MM.1S (cell line): ENCODE measurements around the gene CWC15.
"Not testable (repeated sequence)": the region's sequence is repeated elsewhere in the genome, so short reads cannot be mapped to it uniquely, and the experiment has no call there.

Experiments
- DNase-seq: peaks from one replicate; pipeline ENCODE4 v3.0.0-alpha.2; 2015
- H2AFZ ChIP-seq: fragments of 300-600 bp; sonication (generic); 2 replicates; pipeline ENCODE4 v1.6.0; 2016; ENCODE audit warnings: antibody characterized with exemption, low read length
- H3F3A ChIP-seq: fragments of 300-600 bp; sonication (generic); 2 replicates; pipeline ENCODE4 v1.6.1; 2016; ENCODE audit warnings: mild to moderate bottlenecking, antibody characterized with exemption, low read length, moderate library complexity, mixed read lengths; ENCODE audit not compliant: insufficient read depth
- H3K27ac ChIP-seq: fragments of 300-600 bp; sonication (generic); 2 replicates; pipeline ENCODE4 v1.5.1; 2016; ENCODE audit warnings: mild to moderate bottlenecking, low read length
- H3K27me3 ChIP-seq: fragments of 300-600 bp; sonication (generic); replicated peaks from 2 replicates; pipeline ENCODE4 v1.6.0; 2016; ENCODE audit warnings: low read length; ENCODE audit not compliant: insufficient read depth
- H3K36me3 ChIP-seq: fragments of 300-600 bp; sonication (generic); replicated peaks from 2 replicates; pipeline ENCODE4 v1.6.1; 2016; ENCODE audit warnings: mild to moderate bottlenecking, low read length, mixed read lengths; ENCODE audit not compliant: insufficient read depth
- H3K4me1 ChIP-seq: fragments of 300-600 bp; sonication (generic); 2 replicates; pipeline ENCODE4 v1.6.1; 2016; ENCODE audit warnings: low read length, mixed read lengths
- H3K4me2 ChIP-seq: fragments of 300-600 bp; sonication (generic); 2 replicates; pipeline ENCODE4 v1.6.0; 2016; ENCODE audit warnings: low read depth, low read length
- H3K4me3 ChIP-seq: fragments of 300-600 bp; sonication (generic); 2 replicates; pipeline ENCODE4 v1.5.1; 2016; ENCODE audit warnings: low read length, mixed read lengths
- H3K79me2 ChIP-seq: fragments of 300-600 bp; sonication (generic); 2 replicates; pipeline ENCODE4 v1.6.1; 2016; ENCODE audit warnings: mixed run types, low read length, mixed read lengths
- H3K9ac ChIP-seq: fragments of 300-600 bp; sonication (generic); 2 replicates; pipeline ENCODE4 v1.6.1; 2016; ENCODE audit warnings: low read length, mixed read lengths
- H3K9me2 ChIP-seq: fragments of 300-600 bp; sonication (generic); replicated peaks from 2 replicates; pipeline ENCODE4 v1.6.1; 2016; ENCODE audit warnings: mild to moderate bottlenecking, low read length, mixed read lengths; ENCODE audit not compliant: insufficient read depth
- H3K9me3 ChIP-seq: fragments of 300-600 bp; sonication (generic); replicated peaks from 2 replicates; pipeline ENCODE4 v1.6.1; 2016; ENCODE audit warnings: mild to moderate bottlenecking, low read length, mixed read lengths; ENCODE audit not compliant: insufficient read depth
- H4K20me1 ChIP-seq: fragments of 300-600 bp; sonication (generic); 2 replicates; pipeline ENCODE4 v1.6.1; 2016; ENCODE audit warnings: mild to moderate bottlenecking, low read length, moderate library complexity, mixed read lengths; ENCODE audit not compliant: insufficient read depth
- CTCF ChIP-seq: fragments of 300-600 bp; sonication (generic); IDR thresholded peaks from 2 replicates; pipeline ENCODE4 v1.5.1; 2016; ENCODE audit warnings: antibody characterized with exemption, low read length, mixed read lengths
- EZH2 ChIP-seq: fragments of 300-600 bp; sonication (generic); optimal IDR thresholded peaks from 2 replicates; pipeline ENCODE3; 2017; ENCODE audit warnings: low read depth, mild to moderate bottlenecking, antibody characterized with exemption, low read length, mixed read lengths
- EZH2phosphoT487 ChIP-seq: fragments of 300-600 bp; sonication (generic); IDR thresholded peaks from 2 replicates; pipeline ENCODE4 v1.6.1; 2018; ENCODE audit warnings: antibody characterized with exemption, low read length

The CWC15 gene

DNA sequence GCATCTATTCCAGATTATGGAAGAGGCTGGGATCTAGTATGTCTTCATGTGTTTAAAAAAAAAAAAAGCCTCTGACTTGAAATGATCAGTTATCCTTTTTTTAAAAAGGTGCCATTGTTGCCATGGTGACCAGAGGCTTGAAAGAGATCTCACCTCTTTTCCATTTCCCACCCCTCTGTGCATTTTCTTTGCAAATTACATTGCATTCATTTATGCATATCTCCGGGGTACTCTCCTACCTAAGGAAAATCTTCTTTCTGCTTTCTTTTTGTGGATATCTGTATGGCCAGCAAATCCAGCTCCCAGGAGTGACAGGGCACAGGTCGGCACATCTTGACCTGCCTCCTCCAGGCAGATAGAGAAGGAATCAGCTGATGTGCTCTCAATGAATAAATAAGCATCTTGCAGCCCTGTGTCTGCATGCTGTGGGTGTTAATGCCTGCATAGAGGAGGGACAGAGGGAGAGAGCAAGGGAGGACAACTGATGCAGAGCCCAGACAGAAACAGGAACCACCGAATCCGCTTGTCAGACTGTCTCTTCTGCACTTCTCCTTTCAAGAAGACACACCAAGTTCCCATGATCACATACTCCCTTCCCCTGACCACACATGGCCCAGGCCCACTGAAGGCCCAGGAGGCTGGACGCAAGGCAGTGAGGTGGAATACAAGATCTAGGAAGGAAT lies 50.9 kb downstream of the CWC15 start:
- H3K9ac ChIP-seq: no peak overlapping the region
- H3K4me3 ChIP-seq: no peak overlapping the region
- no peak for DNase-seq
- TF ChIP-seq EZH2 (no peak), EZH2phosphoT487 (no peak), CTCF (no peak)
- no peaks in the 10 kb centered on the region for H3K79me2 ChIP-seq
- H2AFZ ChIP-seq: no peak overlapping the region
- H3K27ac ChIP-seq: no peak overlapping the region
- H3K4me1 ChIP-seq: no peaks in the 10 kb centered on the region
- no peaks in the 10 kb centered on the region for H3K9me3 ChIP-seq
- H3K27me3 ChIP-seq: no peaks in the 10 kb centered on the region
- H3K9me2 ChIP-seq: no peaks in the 10 kb centered on the region
- no peaks in the 10 kb centered on the region for H3F3A ChIP-seq
- H4K20me1 ChIP-seq: no peaks in the 10 kb centered on the region
- no peaks in the 10 kb centered on the region for H3K36me3 ChIP-seq
- H3K4me2 ChIP-seq: no peak overlapping the region

DNA sequence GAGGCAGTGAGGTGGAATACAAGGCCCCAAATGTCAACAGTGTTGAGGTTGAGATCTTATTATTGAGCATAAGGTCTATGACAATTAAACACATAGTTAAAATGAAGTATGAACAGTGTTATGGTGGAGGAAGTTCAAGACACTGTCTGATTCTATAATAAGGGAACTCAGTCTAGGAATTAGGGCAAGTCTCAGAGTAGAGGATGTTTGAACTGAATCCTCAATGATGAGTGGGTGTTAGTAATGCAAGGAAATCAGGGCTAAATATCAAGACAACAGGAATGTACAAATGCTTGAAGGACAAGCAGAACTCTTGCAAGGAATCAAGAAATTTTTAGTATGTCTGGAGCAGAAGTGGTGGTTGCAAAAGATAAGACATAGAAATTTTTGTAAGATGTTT lies 53.0 kb downstream of the CWC15 start:
- Histone ChIP-seq H3K9me2 (no peaks in the 10 kb centered on the region), H3K9ac (no peak overlapping the region), H4K20me1 (no peaks in the 10 kb centered on the region), H3K79me2 (no peaks in the 10 kb centered on the region), H3K4me3 (no peak overlapping the region), H3K27me3 (no peaks in the 10 kb centered on the region), H3K9me3 (no peaks in the 10 kb centered on the region), H3K27ac (no peak overlapping the region), H3F3A (no peaks in the 10 kb centered on the region), H3K36me3 (no peaks in the 10 kb centered on the region), H3K4me2 (no peak overlapping the region), H2AFZ (no peak overlapping the region), H3K4me1 (no peaks in the 10 kb centered on the region)
- no peak for TF ChIP-seq EZH2
- TF ChIP-seq CTCF: no peak
- no peak for TF ChIP-seq EZH2phosphoT487
- DNase-seq: no peak

DNA sequence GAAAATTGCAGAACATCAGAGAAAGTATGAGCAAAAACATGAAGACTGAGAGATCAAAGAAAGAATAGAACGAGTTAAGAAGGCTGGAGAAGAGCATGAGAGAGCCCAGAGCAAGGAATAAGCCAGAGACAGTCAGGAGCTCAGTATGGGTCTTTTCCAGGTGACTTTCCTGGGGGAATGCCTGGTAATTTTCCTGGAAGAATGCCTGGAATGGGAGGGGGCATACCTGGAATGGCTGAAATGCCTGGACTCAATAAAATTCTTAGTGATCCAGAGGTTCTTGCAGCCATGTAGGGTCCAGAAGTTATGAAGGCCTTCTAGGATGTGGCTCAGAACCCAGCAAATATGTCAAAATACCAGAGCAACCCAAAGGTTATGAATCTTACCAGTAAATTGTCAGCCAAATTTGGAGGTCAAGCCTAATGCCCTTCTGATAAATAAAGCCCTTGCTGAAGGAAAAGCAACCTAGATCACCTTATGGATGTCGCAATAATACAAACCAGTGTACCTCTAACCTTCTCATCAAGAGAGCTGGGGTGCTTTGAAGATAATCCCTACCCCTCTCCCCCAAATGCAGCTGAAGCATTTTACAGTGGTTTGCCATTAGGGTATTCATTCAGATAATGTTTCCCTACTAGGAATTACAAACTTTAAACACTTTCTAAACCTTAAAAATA lies 59.5 kb downstream of the CWC15 start:
- H2AFZ ChIP-seq, H3K4me2 ChIP-seq: not testable (repeated sequence)

DNA sequence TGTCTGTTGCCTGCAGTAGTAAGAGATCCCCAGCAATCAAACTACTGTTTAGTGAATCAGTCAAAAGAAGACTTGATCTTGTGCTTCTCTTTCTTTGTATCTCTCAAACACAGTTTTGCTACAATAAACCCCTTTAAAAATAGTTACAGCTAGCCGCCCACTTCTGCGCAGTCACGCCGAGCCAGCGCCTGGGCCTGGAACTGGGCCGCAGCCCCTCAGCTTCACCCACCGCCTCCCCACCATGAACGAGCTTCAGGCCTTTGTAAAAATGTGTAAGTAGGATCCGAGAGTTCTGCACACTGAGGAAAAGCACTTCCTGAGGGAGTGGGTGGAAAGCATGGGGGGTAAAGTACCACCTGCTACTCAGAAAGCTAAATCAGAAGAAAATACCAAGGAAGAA lies 60.5 kb downstream of the CWC15 start:
- Histone ChIP-seq H3K79me2 (no peaks in the 10 kb centered on the region), H3K4me3 (no peak overlapping the region), H3K9me3 (no peaks in the 10 kb centered on the region), H3K4me2 (no peak overlapping the region), H3K4me1 (no peaks in the 10 kb centered on the region), H3K9me2 (no peaks in the 10 kb centered on the region), H2AFZ (no peak overlapping the region), H3K9ac (no peak overlapping the region), H4K20me1 (no peaks in the 10 kb centered on the region), H3K27me3 (no peaks in the 10 kb centered on the region), H3K27ac (no peak overlapping the region), H3F3A (no peaks in the 10 kb centered on the region), H3K36me3 (no peaks in the 10 kb centered on the region)
- no peak for DNase-seq
- no peak for TF ChIP-seq EZH2phosphoT487
- no peak for TF ChIP-seq EZH2
- TF ChIP-seq CTCF: no peak

More for the DNA sequence above, 59.5 kb downstream of the CWC15 start:
- H3K9me2 ChIP-seq, H3K79me2 ChIP-seq, DNase-seq, H4K20me1 ChIP-seq, H3K4me3 ChIP-seq, H3K27ac ChIP-seq, H3K9me3 ChIP-seq, H3K27me3 ChIP-seq, H3K4me1 ChIP-seq, H3K36me3 ChIP-seq, H3K9ac ChIP-seq, H3F3A ChIP-seq: not testable (repeated sequence)
